Panc1 (cell line): ENCODE data around the gene FRMD7. TPM values are rescaled to one million over a fixed set of nuclear protein-coding genes. Genes with fewer than 3 reads are reported as not detected.

Experiments
- ATAC-seq: fragments of 200-7000 bp; cut with Tn5 transposase; 2 replicates; pipeline ENCODE4 v1.9.1; 2020; ENCODE audit warnings: mild to moderate bottlenecking, moderate library complexity
- BruUV-seq: library from RNA; stranded (reverse); fragments of 400-500 nt; replicated peaks from 2 replicates; lab custom pipeline; 2021; lab: Mats Ljungman, UMichigan
- CTCF ChIA-PET: fragments of 300-600 bp; sonication (Branson Sonifier 250); formaldehyde crosslinking; loops from one replicate; lab custom pipeline; 2022; ENCODE audit warnings: antibody characterized with exemption; lab: Charles Lee
- POLR2A ChIA-PET: fragments of 300-600 bp; sonication (Branson Sonifier 250); formaldehyde crosslinking; loops from one replicate; lab custom pipeline; 2022; ENCODE audit warnings: antibody characterized with exemption; lab: Charles Lee
- DNase-seq: peaks from one replicate; pipeline ENCODE4 v3.0.0-alpha.2; 2010; ENCODE audit warnings: low read depth, low spot score
- H3K27ac ChIP-seq: 2 replicates; pipeline ENCODE4 v1.5.1; 2011; ENCODE audit warnings: mild to moderate bottlenecking, low read length, inconsistent platforms
- H3K27me3 ChIP-seq: fragments of 200-500 bp; sonication (Bioruptor generic); 2 replicates; pipeline ENCODE4 v1.6.0; 2014; ENCODE audit warnings: low read length, inconsistent platforms; ENCODE audit not compliant: control insufficient read depth, insufficient read depth
- H3K36me3 ChIP-seq: fragments of 200-500 bp; sonication (Bioruptor generic); 2 replicates; pipeline ENCODE4 v1.5.1; 2014; ENCODE audit warnings: inconsistent platforms, mild to moderate bottlenecking, low read length, moderate library complexity; ENCODE audit not compliant: control insufficient read depth, insufficient read depth
- H3K4me1 ChIP-seq: 2 replicates; pipeline ENCODE4 v1.5.1; 2011; ENCODE audit warnings: inconsistent platforms, mild to moderate bottlenecking, low read length, moderate library complexity; ENCODE audit not compliant: control insufficient read depth, insufficient read depth
- H3K4me3 ChIP-seq, 2 experiments: 2 replicates each; pipeline ENCODE4 v1.5.1; 2011 to 2012; ENCODE audit warnings: low read depth in 2 of 2, low read length in 2 of 2, mild to moderate bottlenecking in 2 of 2, inconsistent platforms in 1 of 2, moderate library complexity in 1 of 2
- H3K9me3 ChIP-seq: fragments of 200-500 bp; sonication (Bioruptor generic); 2 replicates; pipeline ENCODE4 v1.5.1; 2014; ENCODE audit warnings: low read depth, mild to moderate bottlenecking, inconsistent platforms, low read length, moderate library complexity; ENCODE audit not compliant: control insufficient read depth, insufficient read depth
- CTCF ChIP-seq: fragments of 450-650 bp; IDR thresholded peaks from 2 replicates; pipeline ENCODE4 v1.5.1; 2017; ENCODE audit warnings: mild to moderate bottlenecking
- POLR2AphosphoS5 ChIP-seq: IDR thresholded peaks from 2 replicates; pipeline ENCODE4 v1.6.1; 2012; ENCODE audit warnings: mild to moderate bottlenecking, low read depth, low read length, moderate library complexity
- REST ChIP-seq, 2 experiments: IDR thresholded peaks; 2 replicates each; pipeline ENCODE4 v1.6.1; 2011 to 2012; ENCODE audit warnings: low read depth in 2 of 2, control low read depth in 1 of 2, low read length in 1 of 2, mild to moderate bottlenecking in 1 of 2, moderate library complexity in 1 of 2; ENCODE audit not compliant: insufficient read depth in 1 of 2
- SIN3A ChIP-seq: IDR thresholded peaks from 2 replicates; pipeline ENCODE4 v1.6.1; 2012; ENCODE audit warnings: low read depth, mild to moderate bottlenecking, low read length, moderate library complexity, borderline replicate concordance; ENCODE audit not compliant: insufficient read depth
- TCF7L2 ChIP-seq: IDR thresholded peaks from 2 replicates; pipeline ENCODE4 v1.6.1; 2011; ENCODE audit warnings: mild to moderate bottlenecking, low read depth, low read length, inconsistent platforms
- in situ Hi-C: cut with HindIII; loops from 2 replicates; pipeline ENCODE4 v1.10.0; 2016; ENCODE audit warnings: low sequenced_read_pairs, low pct_unique_long_range_greater_than_20kb
- intact Hi-C: fragments of 100-400 bp; cut with micrococcal nuclease; formaldehyde crosslinking; loops from one replicate; pipeline ENCODE4 v1.10.0; 2022; ENCODE audit not compliant: unreplicated experiment
- total RNA-seq: library from RNA; stranded (reverse); gene quantifications from one replicate; pipeline ENCODE4 v1.2.1, GENCODE V29; 2021; ENCODE audit not compliant: unreplicated experiment

FRMD7 gene
- total RNA-seq, 1 experiment from 2014 or later, result not detected

- DNase-seq (no peak), ATAC-seq (no peak)
- in situ Hi-C loops (no loop called here), intact Hi-C loops (no loop called here)
- no TSS peak for BruUV-seq
- H3K27me3 ChIP-seq, result no peaks in the 10 kb centered on the region; the same call in 1 of the 2 replicates
- ChIA-PET CTCF (no interaction called here), POLR2A (no interaction called here)
- H3K9me3 ChIP-seq, result no peaks in the 10 kb centered on the region
- TF ChIP-seq SIN3A, result no peak
- TF ChIP-seq TCF7L2, result no peak
- TF ChIP-seq POLR2AphosphoS5, result no peak
- TF ChIP-seq REST (IDR thresholded peaks at IDR 0.05; ENCODE audit: insufficient read depth in 1 of 2, low read depth in 2 of 2, low read length in 1 of 2), result no peak
- TF ChIP-seq CTCF, result no peak
- H3K27ac ChIP-seq, result no peak overlapping the region
- no peaks in the 10 kb centered on the region for H3K4me1 ChIP-seq
- no peak overlapping the region for H3K4me3 ChIP-seq
- no peaks in the 10 kb centered on the region for H3K36me3 ChIP-seq
Observed at GRCh38 chrX:132169554-132169953, 41.7 kb upstream of the FRMD7 start.

GRCh38 chrX:132165651-132166050, 37.8 kb upstream of the FRMD7 start:
- TF ChIP-seq REST (IDR thresholded peaks at IDR 0.05; ENCODE audit: insufficient read depth in 1 of 2, low read depth in 2 of 2, low read length in 1 of 2), result no peak
- TF ChIP-seq SIN3A, result no peak
- no peak for TF ChIP-seq CTCF
- ATAC-seq (no peak), DNase-seq (no peak)
- in situ Hi-C loops (no loop called here), intact Hi-C loops (no loop called here)
- Histone ChIP-seq H3K36me3 (no peaks in the 10 kb centered on the region), H3K27me3 (no peaks in the 10 kb centered on the region), H3K4me1 (no peaks in the 10 kb centered on the region), H3K9me3 (no peaks in the 10 kb centered on the region), H3K27ac (no peak overlapping the region), H3K4me3 (no peak overlapping the region)
- ChIA-PET CTCF (no interaction called here), POLR2A (no interaction called here)
- no TSS peak for BruUV-seq
